ENCODE measurements around the gene LACTBL1.
"Not testable (repeated sequence)": the region's sequence is repeated elsewhere in the genome, so short reads cannot be mapped to it uniquely, and the experiment has no call there.

The LACTBL1 gene

GRCh38 chr1:22972760-22973159 is at the start of gene LACTBL1:
Gene LACTBL1 (minus strand): TSS chr1:22972866. CDS start chr1:22972316, 550 bp downstream.
- no peak for DNase-seq (ENCODE audit: low read depth in 2 of 3, low spot score in 1 of 3)

- DNase-seq (ENCODE audit: low read depth in 2 of 3, low spot score in 1 of 3): no peak
Observed at GRCh38 chr1:23021834-23022233, 49.2 kb upstream of the LACTBL1 start.

GRCh38 chr1:23020706-23021405 is 48.2 kb upstream of the LACTBL1 start:
- no peak for DNase-seq (ENCODE audit: low read depth in 2 of 3, low spot score in 1 of 3)

- peak in 1 of 3 donors; percentile 9 for DNase-seq (ENCODE audit: low read depth in 2 of 3, low spot score in 1 of 3)
Observed at GRCh38 chr1:23019863-23020625, 47.4 kb upstream of the LACTBL1 start.

- DNase-seq (ENCODE audit: low read depth in 2 of 3, low spot score in 1 of 3): peak; percentile 91 to 95 (median 93)
Observed at GRCh38 chr1:23019094-23019862, 46.6 kb upstream of the LACTBL1 start, which contains the start of gene KDM1A. Gene KDM1A (plus strand): TSS chr1:23019468. CDS start chr1:23019597, 129 bp downstream.

- DNase-seq (ENCODE audit: low read depth in 2 of 3, low spot score in 1 of 3): no peak
Observed at GRCh38 chr1:23018661-23019093, 46.0 kb upstream of the LACTBL1 start.

- DNase-seq (ENCODE audit: low read depth in 2 of 3, low spot score in 1 of 3): no peak
Observed at GRCh38 chr1:23013657-23014056, 41.0 kb upstream of the LACTBL1 start.

GRCh38 chr1:23010025-23010424 is 37.4 kb upstream of the LACTBL1 start:
- DNase-seq (ENCODE audit: low read depth in 2 of 3, low spot score in 1 of 3): not testable (repeated sequence)

GRCh38 chr1:23008901-23009300 is 36.2 kb upstream of the LACTBL1 start:
- DNase-seq (ENCODE audit: low read depth in 2 of 3, low spot score in 1 of 3): no peak

- no peak for DNase-seq (ENCODE audit: low read depth in 2 of 3, low spot score in 1 of 3)
Observed at GRCh38 chr1:23007106-23007505, 34.4 kb upstream of the LACTBL1 start.

- DNase-seq (ENCODE audit: low read depth in 2 of 3, low spot score in 1 of 3): not testable (repeated sequence)
Observed at GRCh38 chr1:23004769-23005168, 32.1 kb upstream of the LACTBL1 start.

GRCh38 chr1:23004112-23004511 is 31.4 kb upstream of the LACTBL1 start:
- DNase-seq (ENCODE audit: low read depth in 2 of 3, low spot score in 1 of 3): no peak

- not testable (repeated sequence) for DNase-seq (ENCODE audit: low read depth in 2 of 3, low spot score in 1 of 3)
Observed at GRCh38 chr1:23002218-23002617, 29.6 kb upstream of the LACTBL1 start.

GRCh38 chr1:23000133-23000532 is 27.5 kb upstream of the LACTBL1 start:
- DNase-seq (ENCODE audit: low read depth in 2 of 3, low spot score in 1 of 3): not testable (repeated sequence)

GRCh38 chr1:22997528-22997927 is 24.9 kb upstream of the LACTBL1 start:
- DNase-seq (ENCODE audit: low read depth in 2 of 3, low spot score in 1 of 3): not testable (repeated sequence)

GRCh38 chr1:22995774-22996173 is 23.1 kb upstream of the LACTBL1 start:
- no peak for DNase-seq (ENCODE audit: low read depth in 2 of 3, low spot score in 1 of 3)

- not testable (repeated sequence) for DNase-seq (ENCODE audit: low read depth in 2 of 3, low spot score in 1 of 3)
Observed at GRCh38 chr1:22993220-22993795, 20.6 kb upstream of the LACTBL1 start.

GRCh38 chr1:22992384-22992783 is 19.7 kb upstream of the LACTBL1 start:
- not testable (repeated sequence) for DNase-seq (ENCODE audit: low read depth in 2 of 3, low spot score in 1 of 3)

GRCh38 chr1:22983944-22984343 is 11.3 kb upstream of the LACTBL1 start:
- DNase-seq (ENCODE audit: low read depth in 2 of 3, low spot score in 1 of 3): no peak

GRCh38 chr1:22980471-22980790 is 7.8 kb upstream of the LACTBL1 start:
- not testable (repeated sequence) for DNase-seq (ENCODE audit: low read depth in 2 of 3, low spot score in 1 of 3)

- DNase-seq (ENCODE audit: low read depth in 2 of 3, low spot score in 1 of 3): no peak
Observed at GRCh38 chr1:22978299-22978698, 5.6 kb upstream of the LACTBL1 start.
